PC-3 (cell line): Measurements from ENCODE around the gene RASL10B. TPM values are rescaled to one million over a fixed set of nuclear protein-coding genes. Genes with fewer than 3 reads are reported as not detected.

ENCODE experiments used
- ATAC-seq: fragments of 200-7000 bp; cut with Tn5 transposase; 2 replicates; pipeline ENCODE4 v1.9.1; 2020; ENCODE audit warnings: mild to moderate bottlenecking, moderate library complexity
- BruUV-seq: library from RNA; stranded (reverse); fragments of 400-500 nt; replicated peaks from 2 replicates; lab custom pipeline; 2021; lab: Mats Ljungman, UMichigan
- CTCF ChIA-PET: fragments of 300-600 bp; sonication (Branson Sonifier 250); formaldehyde crosslinking; loops from one replicate; lab custom pipeline; 2022; ENCODE audit warnings: antibody characterized with exemption; lab: Charles Lee
- POLR2A ChIA-PET: fragments of 300-600 bp; sonication (Branson Sonifier 250); formaldehyde crosslinking; loops from one replicate; lab custom pipeline; 2022; ENCODE audit warnings: antibody characterized with exemption; ENCODE audit not compliant: unreplicated experiment; lab: Charles Lee
- DNase-seq: peaks from one replicate; pipeline ENCODE4 v3.0.0-alpha.2; 2015
- H2AFZ ChIP-seq: fragments of 300-600 bp; sonication (generic); 2 replicates; pipeline ENCODE4 v1.6.0; 2016; ENCODE audit warnings: antibody characterized with exemption, low read length
- H3F3A ChIP-seq: fragments of 300-600 bp; sonication (generic); one replicate; pipeline ENCODE4 v1.6.0; 2017; ENCODE audit warnings: antibody characterized with exemption, low read length, control low read depth, mild to moderate bottlenecking; ENCODE audit not compliant: unreplicated experiment
- H3K27ac ChIP-seq: fragments of 300-600 bp; sonication (generic); 2 replicates; pipeline ENCODE4 v1.5.1; 2016; ENCODE audit warnings: mild to moderate bottlenecking, low read length
- H3K27me3 ChIP-seq: fragments of 300-600 bp; sonication (generic); 2 replicates; pipeline ENCODE4 v1.6.1; 2016; ENCODE audit warnings: low read length, mixed read lengths
- H3K36me3 ChIP-seq: fragments of 300-600 bp; sonication (generic); 2 replicates; pipeline ENCODE4 v1.6.1; 2016; ENCODE audit warnings: low read depth, mixed run types, low read length, mixed read lengths
- H3K4me1 ChIP-seq: fragments of 300-600 bp; sonication (generic); 2 replicates; pipeline ENCODE4 v1.5.1; 2016; ENCODE audit warnings: low read length; ENCODE audit not compliant: insufficient read depth
- H3K4me2 ChIP-seq: fragments of 300-600 bp; sonication (generic); 2 replicates; pipeline ENCODE4 v1.6.0; 2016; ENCODE audit warnings: low read length
- H3K4me3 ChIP-seq: fragments of 300-600 bp; sonication (generic); 2 replicates; pipeline ENCODE4 v1.5.1; 2016; ENCODE audit warnings: mild to moderate bottlenecking, low read length, mixed read lengths
- H3K79me2 ChIP-seq: fragments of 300-600 bp; sonication (generic); 2 replicates; pipeline ENCODE4 v1.6.1; 2017; ENCODE audit warnings: low read length, mixed read lengths
- H3K9ac ChIP-seq: fragments of 300-600 bp; sonication (generic); 2 replicates; pipeline ENCODE4 v1.6.0; 2016; ENCODE audit warnings: mild to moderate bottlenecking, low read length
- H3K9me2 ChIP-seq: fragments of 300-600 bp; sonication (generic); replicated peaks from 2 replicates; pipeline ENCODE4 v1.6.1; 2016; ENCODE audit warnings: mixed run types, low read length, mixed read lengths
- H3K9me3 ChIP-seq: fragments of 300-600 bp; sonication (generic); 2 replicates; pipeline ENCODE4 v1.6.1; 2016; ENCODE audit warnings: low read length, mixed read lengths
- H4K20me1 ChIP-seq: fragments of 300-600 bp; sonication (generic); 2 replicates; pipeline ENCODE4 v1.6.1; 2016; ENCODE audit warnings: low read length, mixed read lengths
- EZH2 ChIP-seq: fragments of 300-600 bp; sonication (generic); IDR thresholded peaks from one replicate; pipeline ENCODE4 v1.6.1; 2017; ENCODE audit warnings: antibody characterized with exemption, mild to moderate bottlenecking, low read length; ENCODE audit not compliant: unreplicated experiment
- EZH2phosphoT487 ChIP-seq: fragments of 300-600 bp; sonication (generic); IDR thresholded peaks from 2 replicates; pipeline ENCODE4 v1.6.1; 2018; ENCODE audit warnings: mild to moderate bottlenecking, antibody characterized with exemption, low read length, borderline replicate concordance
- intact Hi-C: fragments of 100-400 bp; cut with micrococcal nuclease; formaldehyde crosslinking; loops from 2 replicates; pipeline ENCODE4 v1.9.0; 2023
- total RNA-seq: library from RNA; depleted of rRNA; stranded (reverse); fragments of >200 nt; gene quantifications from 2 replicates; pipeline ENCODE4 v1.2.3, GENCODE V29; 2014
- TF ChIP-seq, protein P1 (sequence below): fragments of 300-600 bp; sonication (generic); conservative IDR thresholded peaks from 2 replicates; pipeline ENCODE4 v1.5.1; 2017; ENCODE audit warnings: antibody characterized with exemption, low read depth, mild to moderate bottlenecking, low read length

Gene RASL10B
- total RNA-seq, 1 experiment from 2014 or later, result 0.77 TPM

DNA sequence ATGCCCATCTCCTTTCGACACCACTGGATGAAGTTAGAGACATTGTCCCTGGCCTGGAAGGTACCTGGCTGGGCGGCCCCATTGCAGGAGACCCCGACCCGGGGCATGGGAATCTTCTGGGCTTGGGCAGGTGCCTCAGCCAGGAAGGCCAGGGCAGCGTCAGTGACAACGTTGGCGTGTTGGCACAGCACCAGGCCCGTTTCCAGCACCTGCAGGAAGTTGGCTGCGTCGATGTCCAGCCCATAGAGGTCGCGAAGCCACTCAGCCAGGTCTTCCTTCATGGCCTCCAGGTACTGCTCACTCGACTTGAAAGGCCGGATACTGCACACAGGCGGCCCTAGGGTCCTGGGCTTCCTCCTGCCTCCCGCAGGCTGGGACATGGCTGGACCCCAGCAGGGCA lies 21.0 kb downstream of the RASL10B start:
- intact Hi-C loops, result no loop called here
- Histone ChIP-seq H3K79me2 (no peaks in the 10 kb centered on the region), H3K36me3 (no peaks in the 10 kb centered on the region), H3K4me1 (no peaks in the 10 kb centered on the region), H3K27me3 (no peaks in the 10 kb centered on the region), H3F3A (no peaks in the 10 kb centered on the region), H3K4me2 (no peak overlapping the region), H3K9me3 (no peaks in the 10 kb centered on the region), H2AFZ (no peak overlapping the region), H3K9ac (no peak overlapping the region), H4K20me1 (no peaks in the 10 kb centered on the region), H3K9me2 (no peaks in the 10 kb centered on the region), H3K27ac (no peak overlapping the region), H3K4me3 (no peak overlapping the region)
- no TSS peak for BruUV-seq
- no peak for DNase-seq
- no peak for TF ChIP-seq EZH2phosphoT487
- no peak for TF ChIP-seq EZH2
- TF ChIP-seq, protein P1, sequence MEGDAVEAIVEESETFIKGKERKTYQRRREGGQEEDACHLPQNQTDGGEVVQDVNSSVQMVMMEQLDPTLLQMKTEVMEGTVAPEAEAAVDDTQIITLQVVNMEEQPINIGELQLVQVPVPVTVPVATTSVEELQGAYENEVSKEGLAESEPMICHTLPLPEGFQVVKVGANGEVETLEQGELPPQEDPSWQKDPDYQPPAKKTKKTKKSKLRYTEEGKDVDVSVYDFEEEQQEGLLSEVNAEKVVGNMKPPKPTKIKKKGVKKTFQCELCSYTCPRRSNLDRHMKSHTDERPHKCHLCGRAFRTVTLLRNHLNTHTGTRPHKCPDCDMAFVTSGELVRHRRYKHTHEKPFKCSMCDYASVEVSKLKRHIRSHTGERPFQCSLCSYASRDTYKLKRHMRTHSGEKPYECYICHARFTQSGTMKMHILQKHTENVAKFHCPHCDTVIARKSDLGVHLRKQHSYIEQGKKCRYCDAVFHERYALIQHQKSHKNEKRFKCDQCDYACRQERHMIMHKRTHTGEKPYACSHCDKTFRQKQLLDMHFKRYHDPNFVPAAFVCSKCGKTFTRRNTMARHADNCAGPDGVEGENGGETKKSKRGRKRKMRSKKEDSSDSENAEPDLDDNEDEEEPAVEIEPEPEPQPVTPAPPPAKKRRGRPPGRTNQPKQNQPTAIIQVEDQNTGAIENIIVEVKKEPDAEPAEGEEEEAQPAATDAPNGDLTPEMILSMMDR, result no peak
- CTCF ChIA-PET, result no interaction called here
- POLR2A ChIA-PET, result no interaction called here
- no peak for ATAC-seq

GRCh38 chr17:35752945-35753764 lies 21.7 kb downstream of the RASL10B start, which contains the start of gene GAS2L2:
Gene GAS2L2, minus strand, starts transcription at chr17:35753239. Its CDS starts 389 bp downstream, at chr17:35752850.
- Histone ChIP-seq H3K27me3 (no peaks in the 10 kb centered on the region), H3K36me3 (no peaks in the 10 kb centered on the region), H3K4me2 (no peak within 1 kb of the TSS), H3K27ac (no peak within 1 kb of the TSS), H3K79me2 (no peaks in the 10 kb centered on the region), H3K4me3 (no peak within 1 kb of the TSS), H3K9ac (no peak within 1 kb of the TSS), H3K4me1 (no peaks in the 10 kb centered on the region), H3K9me3 (no peaks in the 10 kb centered on the region), H3F3A (no peaks in the 10 kb centered on the region), H4K20me1 (no peaks in the 10 kb centered on the region), H2AFZ (no peak within 1 kb of the TSS), H3K9me2 (no peaks in the 10 kb centered on the region)
- ChIA-PET POLR2A (no interaction called here), CTCF (no interaction called here)
- TF ChIP-seq, protein P1, result no peak
- TF ChIP-seq EZH2, result no peak
- no peak for TF ChIP-seq EZH2phosphoT487
- intact Hi-C loops, result no loop called here
- DNase-seq (no peak), ATAC-seq (no peak)
- no TSS peak for BruUV-seq

GRCh38 chr17:35757243-35757642 lies 25.8 kb downstream of the RASL10B start:
- Histone ChIP-seq H3K4me3 (no peak overlapping the region), H3K9ac (no peak overlapping the region), H2AFZ (no peak overlapping the region), H3K4me2 (no peak overlapping the region), H3K79me2 (no peaks in the 10 kb centered on the region), H3F3A (no peaks in the 10 kb centered on the region), H3K36me3 (no peaks in the 10 kb centered on the region), H3K9me3 (no peaks in the 10 kb centered on the region), H3K4me1 (no peaks in the 10 kb centered on the region), H3K27ac (no peak overlapping the region), H3K27me3 (no peaks in the 10 kb centered on the region), H4K20me1 (no peaks in the 10 kb centered on the region), H3K9me2 (no peaks in the 10 kb centered on the region)
- ChIA-PET CTCF (no interaction called here), POLR2A (no interaction called here)
- TF ChIP-seq EZH2, result no peak
- TF ChIP-seq, protein P1, result no peak
- TF ChIP-seq EZH2phosphoT487, result no peak
- ATAC-seq, result no peak
- BruUV-seq, result no TSS peak
- no peak for DNase-seq
- intact Hi-C loops, result no loop called here
